Caco-2 (cell line): ENCODE data around the gene PBX1. TPM values are rescaled to one million over a fixed set of nuclear protein-coding genes. Genes with fewer than 3 reads are reported as not detected.

ENCODE experiments used
- BruUV-seq: library from RNA; stranded (reverse); fragments of 400-500 nt; replicated peaks from 2 replicates; lab custom pipeline; 2021; lab: Mats Ljungman, UMichigan
- CTCF ChIA-PET: fragments of 300-600 bp; sonication (Branson Sonifier 250); formaldehyde crosslinking; loops from one replicate; lab custom pipeline; 2022; ENCODE audit warnings: antibody characterized with exemption; lab: Charles Lee
- POLR2A ChIA-PET: fragments of 300-600 bp; sonication (Branson Sonifier 250); formaldehyde crosslinking; loops from one replicate; lab custom pipeline; 2022; ENCODE audit warnings: antibody characterized with exemption; lab: Charles Lee
- DNase-seq, 2 experiments: peaks; one replicate each; pipeline versions ENCODE4 v3.0.0 to v3.0.0-alpha.2; 2020 to 2022
- H3K27me3 ChIP-seq: replicated peaks from 2 replicates; pipeline ENCODE4 v1.6.0; 2011; ENCODE audit warnings: low read length; ENCODE audit not compliant: control insufficient read depth, insufficient read depth
- H3K36me3 ChIP-seq: 2 replicates; pipeline ENCODE4 v1.5.1; 2011; ENCODE audit warnings: low read length; ENCODE audit not compliant: control insufficient read depth, insufficient read depth
- H3K4me1 ChIP-seq: fragments of 250-450 bp; sonication (Bioruptor Pico); 2 replicates; pipeline ENCODE4 v1.5.1; 2020; ENCODE audit warnings: mild to moderate bottlenecking
- H3K4me3 ChIP-seq: 2 replicates; pipeline ENCODE4 v1.5.1; 2011; ENCODE audit warnings: low read depth, mild to moderate bottlenecking, control low read depth, low read length
- H3K9me3 ChIP-seq: fragments of 250-450 bp; sonication (Bioruptor Pico); 2 replicates; pipeline ENCODE4 v1.5.1; 2020; ENCODE audit warnings: mild to moderate bottlenecking, moderate library complexity
- H3K27ac Mint-ChIP-seq: one replicate; pipeline ENCODE4 v1.8.0; 2022; ENCODE audit warnings: mixed read lengths; ENCODE audit not compliant: unreplicated experiment
- H3K27me3 Mint-ChIP-seq: one replicate; pipeline ENCODE4 v1.8.0; 2022; ENCODE audit warnings: mixed read lengths; ENCODE audit not compliant: insufficient read depth, unreplicated experiment
- H3K36me3 Mint-ChIP-seq: one replicate; pipeline ENCODE4 v1.8.0; 2022; ENCODE audit warnings: mild to moderate bottlenecking, mixed read lengths; ENCODE audit not compliant: insufficient read depth, unreplicated experiment
- H3K4me1 Mint-ChIP-seq: one replicate; pipeline ENCODE4 v1.8.0; 2022; ENCODE audit warnings: low read depth, mixed read lengths; ENCODE audit not compliant: unreplicated experiment
- H3K4me3 Mint-ChIP-seq: one replicate; pipeline ENCODE4 v1.8.0; 2022; ENCODE audit warnings: mild to moderate bottlenecking, moderate library complexity, mixed read lengths; ENCODE audit not compliant: unreplicated experiment
- H3K9me3 Mint-ChIP-seq: one replicate; pipeline ENCODE4 v1.8.0; 2022; ENCODE audit warnings: mixed read lengths; ENCODE audit not compliant: unreplicated experiment
- intact Hi-C: fragments of 100-400 bp; cut with micrococcal nuclease; formaldehyde crosslinking; loops from one replicate; pipeline ENCODE4 v1.10.0; 2022; ENCODE audit not compliant: unreplicated experiment
- total RNA-seq: library from RNA; stranded (reverse); gene quantifications from 2 replicates; pipeline ENCODE4 v1.2.3, GENCODE V29; 2022
- TF ChIP-seq, protein P1 (sequence below), 2 experiments: fragments of 200-600 bp in 1 of 2; IDR thresholded peaks; 1 replicate in 1 of 2; 2 replicates in 1 of 2; pipeline versions ENCODE4 v1.5.1 to v1.8.0; 2011 to 2022; ENCODE audit warnings: antibody characterized with exemption in 1 of 2, control low read depth in 1 of 2, inconsistent platforms in 1 of 2, low read depth in 1 of 2, low read length in 1 of 2, mild to moderate bottlenecking in 1 of 2, moderate library complexity in 1 of 2; ENCODE audit not compliant: insufficient read depth in 1 of 2, severe bottlenecking in 1 of 2, unreplicated experiment in 1 of 2

The PBX1 gene
- total RNA-seq, 1 experiment from 2014 or later: 103 TPM

DNA sequence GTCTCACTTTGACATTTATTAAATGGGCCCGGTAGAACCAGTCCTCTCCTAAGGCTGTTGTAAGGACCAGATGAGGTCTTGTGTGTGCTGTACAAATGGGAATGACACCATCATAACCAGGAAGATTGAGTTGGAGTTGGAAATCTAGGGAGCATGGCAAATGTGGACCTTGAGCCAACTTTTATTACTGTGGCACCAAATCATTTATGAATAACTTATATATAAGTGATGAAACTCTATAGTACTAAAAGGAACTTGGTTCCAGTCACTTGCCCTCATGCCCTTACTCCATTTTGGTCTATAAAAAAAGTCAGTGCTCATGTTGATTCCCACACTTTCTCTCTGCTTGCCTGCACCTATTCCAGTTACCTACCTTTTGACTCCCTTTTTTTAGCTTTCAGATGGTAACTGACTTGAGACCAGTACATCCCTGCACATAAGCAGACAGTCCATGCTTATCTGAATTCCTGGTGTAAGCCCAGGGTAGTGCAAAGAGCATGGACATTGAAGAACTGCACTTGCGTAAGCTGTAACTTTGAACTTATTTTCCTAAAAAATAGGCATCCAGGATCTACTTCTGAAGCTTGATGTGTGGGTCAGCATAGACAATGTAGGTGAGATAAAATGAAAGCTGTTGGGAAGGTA lies 210.6 kb downstream of the PBX1 start:
- TF ChIP-seq, protein P1, sequence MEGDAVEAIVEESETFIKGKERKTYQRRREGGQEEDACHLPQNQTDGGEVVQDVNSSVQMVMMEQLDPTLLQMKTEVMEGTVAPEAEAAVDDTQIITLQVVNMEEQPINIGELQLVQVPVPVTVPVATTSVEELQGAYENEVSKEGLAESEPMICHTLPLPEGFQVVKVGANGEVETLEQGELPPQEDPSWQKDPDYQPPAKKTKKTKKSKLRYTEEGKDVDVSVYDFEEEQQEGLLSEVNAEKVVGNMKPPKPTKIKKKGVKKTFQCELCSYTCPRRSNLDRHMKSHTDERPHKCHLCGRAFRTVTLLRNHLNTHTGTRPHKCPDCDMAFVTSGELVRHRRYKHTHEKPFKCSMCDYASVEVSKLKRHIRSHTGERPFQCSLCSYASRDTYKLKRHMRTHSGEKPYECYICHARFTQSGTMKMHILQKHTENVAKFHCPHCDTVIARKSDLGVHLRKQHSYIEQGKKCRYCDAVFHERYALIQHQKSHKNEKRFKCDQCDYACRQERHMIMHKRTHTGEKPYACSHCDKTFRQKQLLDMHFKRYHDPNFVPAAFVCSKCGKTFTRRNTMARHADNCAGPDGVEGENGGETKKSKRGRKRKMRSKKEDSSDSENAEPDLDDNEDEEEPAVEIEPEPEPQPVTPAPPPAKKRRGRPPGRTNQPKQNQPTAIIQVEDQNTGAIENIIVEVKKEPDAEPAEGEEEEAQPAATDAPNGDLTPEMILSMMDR (IDR thresholded peaks at IDR 0.05; ENCODE audit: insufficient read depth in 1 of 2, low read depth in 1 of 2, low read length in 1 of 2, severe bottlenecking in 1 of 2, unreplicated experiment in 1 of 2): no peak
- ChIA-PET CTCF (no interaction called here), POLR2A (no interaction called here)
- H3K4me3 ChIP-seq: no peak overlapping the region
- H3K4me1 Mint-ChIP-seq: peaks cover 54% of the 10 kb centered on the region
- no peak overlapping the region for H3K4me3 Mint-ChIP-seq
- H3K36me3 Mint-ChIP-seq: no peaks in the 10 kb centered on the region
- intact Hi-C loops: loop anchor here (5.0 to 10.0 kb wide), 2 partner anchors 212 to 275 kb away; partner anchors contain the start of gene PBX1
- H3K27me3 Mint-ChIP-seq: no peaks in the 10 kb centered on the region
- peaks cover 1% of the 10 kb centered on the region; the same call in 1 of the 2 replicates for H3K36me3 ChIP-seq
- peak overlapping the region; percentile 78 for H3K27ac Mint-ChIP-seq
- H3K9me3 ChIP-seq: no peaks in the 10 kb centered on the region
- no peak for DNase-seq
- peaks cover 67% of the 10 kb centered on the region for H3K4me1 ChIP-seq
- no peaks in the 10 kb centered on the region for H3K9me3 Mint-ChIP-seq
- no TSS peak for BruUV-seq
- no peaks in the 10 kb centered on the region for H3K27me3 ChIP-seq

GRCh38 chr1:164770131-164770529 lies 211.1 kb downstream of the PBX1 start:
- Mint-ChIP-seq H3K27me3 (no peaks in the 10 kb centered on the region), H3K27ac (peak overlapping the region; percentile 78), H3K9me3 (no peaks in the 10 kb centered on the region), H3K4me1 (peaks cover 60% of the 10 kb centered on the region), H3K4me3 (no peak overlapping the region), H3K36me3 (peaks cover 3% of the 10 kb centered on the region)
- H3K4me1 ChIP-seq: peaks cover 72% of the 10 kb centered on the region
- TF ChIP-seq, protein P1 (IDR thresholded peaks at IDR 0.05; ENCODE audit: insufficient read depth in 1 of 2, low read depth in 1 of 2, low read length in 1 of 2, severe bottlenecking in 1 of 2, unreplicated experiment in 1 of 2): no peak
- BruUV-seq: no TSS peak
- intact Hi-C loops: loop anchor here (5.0 to 10.0 kb wide), 2 partner anchors 213 to 275 kb away; partner anchors contain the start of gene PBX1
- H3K9me3 ChIP-seq: no peaks in the 10 kb centered on the region
- DNase-seq: no peak
- peaks cover 1% of the 10 kb centered on the region; the same call in 1 of the 2 replicates for H3K36me3 ChIP-seq
- no peak overlapping the region for H3K4me3 ChIP-seq
- ChIA-PET CTCF (no interaction called here), POLR2A (no interaction called here)
- no peaks in the 10 kb centered on the region for H3K27me3 ChIP-seq

GRCh38 chr1:164771041-164771618 lies 212.1 kb downstream of the PBX1 start:
- BruUV-seq: no TSS peak
- ChIA-PET CTCF (interaction anchor here (0.7 kb wide), 1 partner anchor 97 kb away, joined by 3 read pairs; no protein-coding TSS in a partner anchor), POLR2A (interaction anchor here (0.6 kb wide), 1 partner anchor 212 kb away, joined by 3 read pairs; the partner anchor contains the start of gene PBX1)
- H3K4me3 Mint-ChIP-seq: no peak overlapping the region
- Histone ChIP-seq H3K27me3 (no peaks in the 10 kb centered on the region), H3K4me3 (no peak overlapping the region), H3K4me1 (peaks cover 80% of the 10 kb centered on the region), H3K36me3 (peaks cover 1% of the 10 kb centered on the region; the same call in 1 of the 2 replicates), H3K9me3 (no peaks in the 10 kb centered on the region)
- no peak for DNase-seq
- TF ChIP-seq, protein P1 (IDR thresholded peaks at IDR 0.05; ENCODE audit: insufficient read depth in 1 of 2, low read depth in 1 of 2, low read length in 1 of 2, severe bottlenecking in 1 of 2, unreplicated experiment in 1 of 2): no peak
- H3K27me3 Mint-ChIP-seq: no peaks in the 10 kb centered on the region
- H3K9me3 Mint-ChIP-seq: no peaks in the 10 kb centered on the region
- peaks cover 70% of the 10 kb centered on the region for H3K4me1 Mint-ChIP-seq
- peak overlapping the region; percentile 78 for H3K27ac Mint-ChIP-seq
- intact Hi-C loops: loop anchor here (5.0 to 10.0 kb wide), 2 partner anchors 214 to 276 kb away; partner anchors contain the start of gene PBX1
- H3K36me3 Mint-ChIP-seq: peaks cover 7% of the 10 kb centered on the region
